ENCODE measurements around the gene SDK1.

DNA sequence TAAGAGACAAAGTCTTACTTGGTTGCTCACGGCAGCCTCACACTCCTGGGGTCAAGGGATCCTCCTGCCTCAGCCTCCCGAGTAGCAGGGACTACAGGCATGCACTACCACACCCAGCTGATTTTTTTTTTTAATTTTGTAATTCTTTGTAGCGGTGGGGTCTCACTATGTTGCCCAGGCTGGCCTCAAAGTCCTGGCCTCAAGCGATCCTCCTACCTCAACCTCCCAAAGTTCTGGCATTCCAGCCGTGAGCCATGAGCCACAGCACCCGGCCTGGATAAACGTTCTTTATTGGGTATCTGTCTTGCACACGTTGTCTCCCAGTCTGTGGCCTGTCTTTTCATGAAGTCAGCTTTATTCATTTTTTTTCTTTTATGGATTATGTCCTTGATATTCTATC lies 744.9 kb downstream of the SDK1 start:
- TF ChIP-seq EZH2 (IDR thresholded peaks at IDR 0.05; ENCODE audit: insufficient read depth, poor library complexity, severe bottlenecking) (no peak), EZH2phosphoT487 (IDR thresholded peaks at IDR 0.05; ENCODE audit: insufficient read depth, low read depth) (no peak)

Measured in GM23248 (cell line).